H1 (cell line): ENCODE results near the gene GLIS2. TPM values are rescaled to one million over a fixed set of nuclear protein-coding genes. Genes with fewer than 3 reads are reported as not detected.
A peak's percentile ranks its signal among the peaks of the same experiment; 100 is the strongest.

Source experiments
- CTCF ChIA-PET: fragments of 300-600 bp; sonication (Branson Sonifier 250); formaldehyde crosslinking; loops from one replicate; lab custom pipeline; 2021; ENCODE audit not compliant: partially characterized antibody; lab: Charles Lee
- POLR2A ChIA-PET: fragments of 300-600 bp; sonication (Branson Sonifier 250); formaldehyde crosslinking; loops from one replicate; lab custom pipeline; 2021; ENCODE audit warnings: inconsistent platforms; ENCODE audit not compliant: partially characterized antibody; lab: Charles Lee
- DNase-seq, 2 experiments: peaks; one replicate each; pipeline versions ENCODE4 v3.0.0 to v3.0.0-alpha.2; 2010 to 2022; ENCODE audit warnings: low spot score in 2 of 2, low read depth in 1 of 2, mixed read lengths in 1 of 2
- FAIRE-seq: peaks from 2 replicates; lab custom pipeline; 2011; peaks lifted over from hg19 to GRCh38; lab: Jason Lieb, UNC
- H2AFZ ChIP-seq: 2 replicates; pipeline ENCODE4 v1.8.1; 2012; ENCODE audit warnings: low read length, inconsistent platforms
- H2AK5ac ChIP-seq: 2 replicates; pipeline ENCODE4 v1.6.1; 2013; ENCODE audit warnings: low read depth, low read length
- H2BK120ac ChIP-seq: replicated peaks from 2 replicates; pipeline ENCODE3; 2013; ENCODE audit warnings: low read depth, low read length, inconsistent platforms
- H2BK12ac ChIP-seq: 2 replicates; pipeline ENCODE4 v1.6.1; 2013; ENCODE audit warnings: low read depth, low read length
- H2BK15ac ChIP-seq: 2 replicates; pipeline ENCODE4 v1.6.1; 2013; ENCODE audit warnings: low read length
- H2BK20ac ChIP-seq: 2 replicates; pipeline ENCODE4 v1.6.1; 2013; ENCODE audit warnings: low read length
- H2BK5ac ChIP-seq: 2 replicates; pipeline ENCODE4 v1.6.1; 2013; ENCODE audit warnings: low read depth, low read length
- H3K14ac ChIP-seq: 2 replicates; pipeline ENCODE4 v1.6.1; 2013; ENCODE audit warnings: inconsistent platforms; ENCODE audit not compliant: insufficient read length
- H3K18ac ChIP-seq: 2 replicates; pipeline ENCODE4 v1.6.1; 2013; ENCODE audit warnings: low read length; ENCODE audit errors: extremely low read depth
- H3K23ac ChIP-seq: 2 replicates; pipeline ENCODE4 v1.6.1; 2013; ENCODE audit warnings: inconsistent platforms; ENCODE audit not compliant: insufficient read length
- H3K23me2 ChIP-seq: 2 replicates; pipeline ENCODE4 v1.6.1; 2013; ENCODE audit warnings: low read depth, low read length
- H3K27ac ChIP-seq: 2 replicates; pipeline ENCODE4 v1.6.1; 2011; ENCODE audit warnings: low read depth, low read length, inconsistent platforms
- H3K27me3 ChIP-seq, 4 experiments: replicated peaks in 1 of 4; 1 replicate in 1 of 4; 2 replicates in 3 of 4; pipeline versions ENCODE4 v1.6.1 to v1.8.1; 2011 to 2013; ENCODE audit warnings: low read length in 3 of 4, mild to moderate bottlenecking in 3 of 4, inconsistent platforms in 2 of 4, mixed read lengths in 2 of 4, moderate library complexity in 1 of 4; ENCODE audit not compliant: control insufficient read depth in 3 of 4, insufficient read depth in 3 of 4; ENCODE audit errors: extremely low read depth in 1 of 4
- H3K36me3 ChIP-seq, 4 experiments: 2 replicates each; pipeline versions ENCODE4 v1.6.1 to v1.8.1; 2011 to 2013; ENCODE audit warnings: mild to moderate bottlenecking in 4 of 4, low read length in 3 of 4, moderate library complexity in 2 of 4, control low read depth in 1 of 4, inconsistent platforms in 1 of 4; ENCODE audit not compliant: insufficient read depth in 4 of 4, control insufficient read depth in 2 of 4
- H3K4ac ChIP-seq: replicated peaks from 2 replicates; pipeline ENCODE3; 2013; ENCODE audit warnings: low read length, low read depth, mixed read lengths, inconsistent platforms; ENCODE audit not compliant: insufficient read length
- H3K4me1 ChIP-seq, 4 experiments: replicated peaks in 1 of 4; 1 replicate in 1 of 4; 2 replicates in 3 of 4; pipeline versions ENCODE4 v1.6.1 to v1.8.1; 2011 to 2013; ENCODE audit warnings: low read length in 3 of 4, inconsistent platforms in 2 of 4, mixed read lengths in 1 of 4; ENCODE audit not compliant: insufficient read depth in 4 of 4, control insufficient read depth in 3 of 4
- H3K4me2 ChIP-seq, 2 experiments: 2 replicates each; pipeline versions ENCODE4 v1.6.1 to v1.8.1; 2011 to 2013; ENCODE audit warnings: low read depth in 2 of 2, low read length in 2 of 2, control low read depth in 1 of 2, inconsistent platforms in 1 of 2, mild to moderate bottlenecking in 1 of 2; ENCODE audit not compliant: insufficient read depth in 1 of 2
- H3K4me3 ChIP-seq, 4 experiments: fragments of 200-600, 300-600 bp in 1 of 4; sonication (generic), shearing (Covaris generic), sonication (Bioruptor Twin) in 1 of 4; 2 replicates each; pipeline versions ENCODE4 v1.5.1 to v1.8.1; 2011 to 2016; ENCODE audit warnings: low read length in 4 of 4, low read depth in 3 of 4, control low read depth in 2 of 4, inconsistent platforms in 2 of 4, mild to moderate bottlenecking in 2 of 4, mixed read lengths in 1 of 4, moderate library complexity in 1 of 4; ENCODE audit not compliant: insufficient read depth in 2 of 4; ENCODE audit errors: extremely low read depth in 1 of 4
- H3K56ac ChIP-seq: replicated peaks from 2 replicates; pipeline ENCODE3; 2013; ENCODE audit warnings: low read depth, mild to moderate bottlenecking, mixed read lengths, low read length, inconsistent platforms; ENCODE audit not compliant: insufficient read length
- H3K79me1 ChIP-seq: 2 replicates; pipeline ENCODE4 v1.6.1; 2013; ENCODE audit warnings: low read depth, low read length, control low read depth
- H3K79me2 ChIP-seq, 2 experiments: 2 replicates each; pipeline versions ENCODE4 v1.6.1 to v1.8.1; 2012 to 2013; ENCODE audit warnings: low read length in 2 of 2, mild to moderate bottlenecking in 2 of 2, inconsistent platforms in 1 of 2; ENCODE audit not compliant: insufficient read depth in 2 of 2, control insufficient read depth in 1 of 2
- H3K9ac ChIP-seq, 4 experiments: replicated peaks in 1 of 4; 1 replicate in 1 of 4; 2 replicates in 3 of 4; pipeline versions ENCODE4 v1.6.1 to v1.8.1; 2011 to 2013; ENCODE audit warnings: low read depth in 3 of 4, low read length in 3 of 4, control low read depth in 2 of 4, mild to moderate bottlenecking in 2 of 4, moderate library complexity in 2 of 4, inconsistent platforms in 1 of 4; ENCODE audit errors: extremely low read depth in 1 of 4
- H3K9me3 ChIP-seq, 2 experiments: 2 replicates each; pipeline versions ENCODE4 v1.6.1 to v1.8.1; 2012 to 2013; ENCODE audit warnings: mild to moderate bottlenecking in 2 of 2, moderate library complexity in 2 of 2, control low read depth in 1 of 2, inconsistent platforms in 1 of 2, low read depth in 1 of 2, low read length in 1 of 2, mixed read lengths in 1 of 2; ENCODE audit not compliant: insufficient read depth in 2 of 2
- H4K20me1 ChIP-seq, 2 experiments: replicated peaks in 1 of 2; 2 replicates each; pipeline versions ENCODE3 to v1.8.1; 2011 to 2013; ENCODE audit warnings: inconsistent platforms in 2 of 2, low read length in 2 of 2, mild to moderate bottlenecking in 1 of 2; ENCODE audit not compliant: insufficient read depth in 2 of 2, control insufficient read depth in 1 of 2
- H4K5ac ChIP-seq: 2 replicates; pipeline ENCODE4 v1.6.1; 2013; ENCODE audit warnings: low read length, low read depth, mixed read lengths, inconsistent platforms; ENCODE audit not compliant: insufficient read length
- H4K8ac ChIP-seq: 2 replicates; pipeline ENCODE4 v1.8.0; 2013; ENCODE audit warnings: mild to moderate bottlenecking, moderate library complexity, low read length, inconsistent platforms; ENCODE audit not compliant: insufficient read depth; ENCODE audit errors: extremely low read depth
- H4K91ac ChIP-seq: replicated peaks from 2 replicates; pipeline ENCODE3; 2013; ENCODE audit warnings: low read length, mixed read lengths, inconsistent platforms; ENCODE audit not compliant: insufficient read length
- CREB1 ChIP-seq: IDR thresholded peaks from 2 replicates; pipeline ENCODE4 v1.6.1; 2012; ENCODE audit warnings: inconsistent platforms
- HDAC2 ChIP-seq, 2 experiments: fragments of 300-600 bp in 1 of 2; sonication (generic) in 1 of 2; IDR thresholded peaks; 2 replicates each; pipeline ENCODE4 v1.6.1; 2011 to 2012; ENCODE audit warnings: low read depth in 2 of 2, low read length in 2 of 2, mild to moderate bottlenecking in 2 of 2, moderate library complexity in 2 of 2, borderline replicate concordance in 1 of 2, inconsistent platforms in 1 of 2
- MAFK ChIP-seq: IDR thresholded peaks from 2 replicates; pipeline ENCODE4 v1.6.1; 2012; ENCODE audit warnings: low read depth, mild to moderate bottlenecking, improper control_type of control experiment, low read length
- PHF8 ChIP-seq: fragments of 200-600 bp; sonication (generic); conservative IDR thresholded peaks from 2 replicates; pipeline ENCODE4 v1.7.1; 2012; ENCODE audit warnings: low read depth, mild to moderate bottlenecking, inconsistent platforms, low read length, moderate library complexity
- RAD21 ChIP-seq, 2 experiments: IDR thresholded peaks in 1 of 2; conservative IDR thresholded peaks in 1 of 2; 2 replicates each; pipeline ENCODE4 v1.6.1; 2011; ENCODE audit warnings: low read depth in 2 of 2, low read length in 2 of 2, improper control_type of control experiment in 1 of 2, inconsistent platforms in 1 of 2, mild to moderate bottlenecking in 1 of 2, moderate library complexity in 1 of 2
- SIN3A ChIP-seq, 2 experiments: IDR thresholded peaks in 1 of 2; conservative IDR thresholded peaks in 1 of 2; 2 replicates each; pipeline ENCODE4 v1.6.1; 2011 to 2012; ENCODE audit warnings: low read length in 2 of 2, improper control_type of control experiment in 1 of 2, low read depth in 1 of 2, mild to moderate bottlenecking in 1 of 2
- SP1 ChIP-seq: IDR thresholded peaks from 2 replicates; pipeline ENCODE4 v1.6.1; 2011; ENCODE audit warnings: low read depth, low read length
- TAF7 ChIP-seq: optimal IDR thresholded peaks from 2 replicates; pipeline ENCODE3; 2011; ENCODE audit warnings: low read depth, mild to moderate bottlenecking, inconsistent platforms, low read length, moderate library complexity, borderline replicate concordance
- WGBS, 2 experiments: shearing (Covaris generic) in 1 of 2; methylation state at CpG; one replicate each; pipeline versions ENCODE4 v1.1.6 to v1.1.7; 2013 to 2015; ENCODE audit warnings: low lambda C conversion rate in 2 of 2, mixed read lengths in 2 of 2, inconsistent platforms in 1 of 2, low coverage in 1 of 2, missing lambda C conversion rate in 1 of 2; ENCODE audit not compliant: insufficient replicate concordance in 2 of 2, insufficient coverage in 1 of 2, insufficient read length in 1 of 2; ENCODE audit errors: extremely low coverage in 1 of 2, missing lambda C conversion rate in 1 of 2; 5-methylcytosine and 5-hydroxymethylcytosine counted together
- polyA plus RNA-seq, 7 experiments: library from polyadenylated mRNA; depleted of rRNA in 3 of 7; stranded (reverse) in 5 of 7; unstranded in 2 of 7; fragments of >200 nt in 5 of 7; fragments of 200-250 nt in 2 of 7; gene quantifications; 1 replicate in 5 of 7; 2 replicates in 1 of 7; 4 replicates in 1 of 7; pipeline versions ENCODE4 v1.2.1 to v1.2.3, GENCODE V29; 2011 to 2013; ENCODE audit warnings: missing spikeins in 2 of 7, mixed read lengths in 2 of 7
- total RNA-seq: library from RNA; stranded (reverse); fragmentation: NEBNext Ultra II Directional; extraction: Animal tissue kit (Norgen Biotek cat#: 25700); gene quantifications from 2 replicates; pipeline ENCODE4 v1.2.1, GENCODE V29; 2021

GLIS2 gene
- total and polyA plus RNA-seq, 2 of the 8 experiments (the other 6 are each of a cell fraction or from before 2014, with no cell fraction given): 4.3 to 17.4 TPM

DNA sequence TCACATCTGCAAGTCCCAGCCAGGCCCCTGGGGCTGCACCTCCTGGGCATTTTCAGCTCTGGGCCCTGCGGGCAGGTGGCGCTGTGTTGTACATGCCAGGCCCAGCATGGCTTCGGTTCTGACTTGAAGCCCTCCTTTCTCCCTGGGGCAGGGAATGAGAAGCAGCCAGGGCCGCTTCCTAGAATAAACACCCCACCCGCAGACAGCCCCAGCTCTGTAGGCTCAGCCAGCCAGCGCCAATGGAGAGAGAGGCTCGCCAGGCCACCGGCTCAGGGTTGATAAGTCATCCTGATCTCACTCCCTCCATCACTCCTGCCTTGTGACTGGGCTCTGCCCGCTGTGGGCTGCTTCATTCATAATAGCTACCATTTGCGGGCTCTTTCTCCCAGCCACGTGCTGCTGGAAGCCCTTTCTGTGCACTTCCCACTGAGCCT is 6.0 kb upstream of the GLIS2 start:
- Histone ChIP-seq H3K9ac (no peak overlapping the region), H3K56ac (no peak overlapping the region), H3K27me3 (peaks cover 0 to 12% (median 9%) of the 10 kb centered on the region in 4 experiments; a peak in 6 of 7 replicates), H3K36me3 (peaks cover 0 to 3% (median under 1%) of the 10 kb centered on the region in 4 experiments; a peak in 1 of 8 replicates), H2BK120ac (peak overlapping the region; percentile 75), H3K4me2 (peak overlapping the region in 1 of 2 experiments; percentile 4; a peak in 2 of 4 replicates), H2BK15ac (0 out of 2 replicates have a peak overlapping the region, but pooled peaks have one; percentile 73), H2BK20ac (no peak overlapping the region), H3K14ac (no peak overlapping the region), H2AK5ac (no peak overlapping the region), H3K9me3 (no peaks in the 10 kb centered on the region), H2BK12ac (peak overlapping the region; percentile 6; the same call in 1 of the 2 replicates), H4K8ac (peak overlapping the region; percentile 86; the same call in 1 of the 2 replicates), H3K23me2 (peaks cover 10% of the 10 kb centered on the region), H4K91ac (no peak overlapping the region), H3K23ac (no peak overlapping the region), H3K4ac (peak overlapping the region; percentile 13), H3K4me1 (peaks cover 0 to 22% (median 18%) of the 10 kb centered on the region in 4 experiments; a peak in 6 of 7 replicates), H3K79me2 (peaks cover 0 to 6% of the 10 kb centered on the region in 2 experiments; a peak in 1 of 4 replicates), H3K27ac (no peak overlapping the region), H3K18ac (peak overlapping the region; percentile 64; the same call in 1 of the 2 replicates), H2BK5ac (no peak overlapping the region), H3K4me3 (no peak overlapping the region), H3K79me1 (peaks cover 7% of the 10 kb centered on the region; the same call in 1 of the 2 replicates), H2AFZ (no peak overlapping the region), H4K5ac (no peak overlapping the region), H4K20me1 (peaks cover 0 to 6% of the 10 kb centered on the region in 2 experiments)
- POLR2A ChIA-PET: interaction anchor here (0.8 to 25.6 kb wide), 8 partner anchors 13 to 93 kb away, joined by 3 to 403 read pairs (median 5); partner anchors contain the start of gene TFAP4
- 23% methylated on average over 11 of the region's 11 CpGs; no CpG with 5 or more reads in 1 of the 2 experiments for WGBS, 2 experiments
- FAIRE-seq (no peak), DNase-seq (peak; percentile 85 to 94)
- CTCF ChIA-PET: interaction anchor here (0.7 to 16.7 kb wide), 24 partner anchors 8 to 94 kb away, joined by 3 to 300 read pairs (median 10); partner anchors contain the start of gene PAM16
- TF ChIP-seq SP1 (0 out of 2 replicates have a peak, but pooled peaks have one; percentile 68), HDAC2 (IDR thresholded peaks at IDR 0.05; ENCODE audit: borderline replicate concordance in 1 of 2, low read depth in 2 of 2, low read length in 2 of 2) (peak; percentile 23 to 61; a peak in 1 of 4 replicates), CREB1 (peak; percentile 23; the same call in 1 of the 2 replicates), MAFK (no peak), PHF8 (0 out of 2 replicates have a peak, but pooled peaks have one; percentile 11), RAD21 (IDR thresholded peaks at IDR 0.05 in 1 of 2, conservative IDR thresholded peaks at IDR 0.05 in 1 of 2; ENCODE audit: low read depth in 2 of 2, low read length in 2 of 2) (peak; percentile 46 to 63), SIN3A (conservative IDR thresholded peaks at IDR 0.05 in 1 of 2, IDR thresholded peaks at IDR 0.05 in 1 of 2; ENCODE audit: low read depth in 1 of 2, low read length in 2 of 2) (peak in 1 of 2 experiments; percentile 67; a peak in 2 of 4 replicates), TAF7 (no peak)
